IMR-90 (cell line): ENCODE results near the gene AVPR2. TPM values are rescaled to one million over a fixed set of nuclear protein-coding genes. Genes with fewer than 3 reads are reported as not detected.

Source experiments
- ATAC-seq: fragments of 200-7000 bp; cut with Tn5 transposase; 2 replicates; pipeline ENCODE4 v1.9.1; 2020; ENCODE audit warnings: low read depth, mild to moderate bottlenecking, moderate library complexity
- BruUV-seq: library from RNA; stranded (reverse); fragments of 400-500 nt; replicated peaks from 2 replicates; lab custom pipeline; 2021; lab: Mats Ljungman, UMichigan
- CTCF ChIA-PET: fragments of 300-600 bp; formaldehyde crosslinking; extraction: SDS; loops from one replicate; lab custom pipeline; 2021; ENCODE audit warnings: antibody characterized with exemption; lab: Yijun Ruan, JAX
- POLR2A ChIA-PET: fragments of 300-600 bp; sonication (Branson Sonifier 250); formaldehyde crosslinking; loops from one replicate; lab custom pipeline; 2022; ENCODE audit warnings: antibody characterized with exemption; ENCODE audit not compliant: unreplicated experiment; lab: Charles Lee
- DNase-seq: peaks from one replicate; pipeline ENCODE4 v3.0.0; 2013
- H2AFZ ChIP-seq: replicated peaks from 2 replicates; pipeline ENCODE3; 2013; ENCODE audit warnings: low read length, mild to moderate bottlenecking; ENCODE audit not compliant: poor library complexity
- H2AK5ac ChIP-seq: 2 replicates; pipeline ENCODE4 v1.6.1; 2013; ENCODE audit warnings: low read depth, low read length, inconsistent platforms
- H2AK9ac ChIP-seq: replicated peaks from 2 replicates; pipeline ENCODE3; 2013; ENCODE audit warnings: mild to moderate bottlenecking, low read depth, low read length, moderate library complexity; ENCODE audit not compliant: poor library complexity
- H2BK120ac ChIP-seq: 2 replicates; pipeline ENCODE4 v1.6.1; 2013; ENCODE audit warnings: low read depth, low read length, inconsistent platforms
- H2BK15ac ChIP-seq: 3 replicates; pipeline ENCODE4 v1.6.1; 2013; ENCODE audit warnings: low read depth, low read length, inconsistent platforms
- H2BK20ac ChIP-seq: 2 replicates; pipeline ENCODE4 v1.6.1; 2013; ENCODE audit warnings: low read depth, mild to moderate bottlenecking, inconsistent platforms, low read length, moderate library complexity
- H2BK5ac ChIP-seq: 2 replicates; pipeline ENCODE4 v1.6.1; 2013; ENCODE audit warnings: mild to moderate bottlenecking, low read depth, low read length, inconsistent platforms; ENCODE audit not compliant: poor library complexity, severe bottlenecking
- H3K14ac ChIP-seq: replicated peaks from 2 replicates; pipeline ENCODE4 v1.6.1; 2013; ENCODE audit warnings: low read depth, low read length, inconsistent platforms
- H3K18ac ChIP-seq: 2 replicates; pipeline ENCODE4 v1.6.1; 2013; ENCODE audit warnings: low read depth, low read length, control low read depth
- H3K23ac ChIP-seq: 2 replicates; pipeline ENCODE4 v1.6.1; 2013; ENCODE audit warnings: low read depth, low read length, inconsistent platforms
- H3K27ac ChIP-seq: 2 replicates; pipeline ENCODE4 v1.5.1; 2013; ENCODE audit warnings: mild to moderate bottlenecking, control low read depth, low read length; ENCODE audit not compliant: insufficient read depth
- H3K27me3 ChIP-seq: 2 replicates; pipeline ENCODE4 v1.6.1; 2013; ENCODE audit warnings: low read length; ENCODE audit not compliant: control insufficient read depth, insufficient read depth
- H3K36me3 ChIP-seq: 2 replicates; pipeline ENCODE4 v1.6.1; 2013; ENCODE audit warnings: low read length, mixed read lengths; ENCODE audit not compliant: control insufficient read depth, insufficient read depth
- H3K4ac ChIP-seq: 2 replicates; pipeline ENCODE4 v1.6.1; 2013; ENCODE audit warnings: low read depth, low read length, inconsistent platforms
- H3K4me1 ChIP-seq: 2 replicates; pipeline ENCODE4 v1.6.1; 2013; ENCODE audit warnings: low read length, mixed read lengths; ENCODE audit not compliant: control insufficient read depth, insufficient read depth
- H3K4me2 ChIP-seq: 2 replicates; pipeline ENCODE4 v1.6.1; 2013; ENCODE audit warnings: low read depth, mild to moderate bottlenecking, control low read depth, low read length, moderate library complexity
- H3K4me3 ChIP-seq: 2 replicates; pipeline ENCODE4 v1.5.1; 2013; ENCODE audit warnings: low read depth, mild to moderate bottlenecking, control low read depth, low read length, moderate library complexity; ENCODE audit not compliant: insufficient read depth
- H3K56ac ChIP-seq: 2 replicates; pipeline ENCODE4 v1.6.1; 2013; ENCODE audit warnings: low read length, inconsistent platforms; ENCODE audit not compliant: insufficient read depth; ENCODE audit errors: extremely low read depth
- H3K79me1 ChIP-seq, 2 experiments: 2 replicates each; pipeline ENCODE4 v1.6.1; 2013; ENCODE audit warnings: low read length in 2 of 2, inconsistent platforms in 1 of 2, low read depth in 1 of 2
- H3K9ac ChIP-seq: 2 replicates; pipeline ENCODE4 v1.6.1; 2013; ENCODE audit warnings: low read depth, low read length, control low read depth
- H3K9me1 ChIP-seq: 2 replicates; pipeline ENCODE4 v1.6.1; 2013; ENCODE audit warnings: low read length, inconsistent platforms; ENCODE audit not compliant: insufficient read depth
- H3K9me3 ChIP-seq: 2 replicates; pipeline ENCODE4 v1.6.1; 2013; ENCODE audit warnings: low read length; ENCODE audit not compliant: control insufficient read depth, insufficient read depth
- H4K20me1 ChIP-seq: 2 replicates; pipeline ENCODE4 v1.6.1; 2013; ENCODE audit warnings: low read length, inconsistent platforms; ENCODE audit not compliant: insufficient read depth
- H4K5ac ChIP-seq: 2 replicates; pipeline ENCODE4 v1.6.1; 2013; ENCODE audit warnings: mild to moderate bottlenecking, low read depth, low read length, control low read depth
- H4K8ac ChIP-seq, 2 experiments: 2 replicates each; pipeline ENCODE4 v1.6.1; 2013; ENCODE audit warnings: low read depth in 2 of 2, low read length in 2 of 2, control low read depth in 1 of 2, inconsistent platforms in 1 of 2
- H4K91ac ChIP-seq: 2 replicates; pipeline ENCODE4 v1.6.1; 2013; ENCODE audit warnings: low read depth, low read length, inconsistent platforms; ENCODE audit not compliant: insufficient read depth
- MXI1 ChIP-seq: IDR thresholded peaks from 2 replicates; pipeline ENCODE4 v1.6.1; 2012; ENCODE audit warnings: low read depth, mild to moderate bottlenecking, low read length, moderate library complexity, borderline replicate concordance
- SMC3 ChIP-seq: fragments of 150-350 bp; IDR thresholded peaks from 2 replicates; pipeline ENCODE4 v1.6.1; 2016; ENCODE audit warnings: low read depth, mild to moderate bottlenecking, antibody characterized with exemption, low read length, moderate library complexity
- WGBS, 2 experiments: methylation state at CpG; one replicate each; pipeline versions ENCODE4 v1.1.5 to v1.1.7; 2013; ENCODE audit warnings: missing lambda C conversion rate in 2 of 2; ENCODE audit not compliant: insufficient read length in 1 of 2; ENCODE audit errors: extremely low coverage in 2 of 2; 5-methylcytosine and 5-hydroxymethylcytosine counted together
- dilution Hi-C: fragments of 300-500 bp; cut with HindIII; formaldehyde crosslinking; loops from one replicate; pipeline ENCODE4 v1.14.3; 2018; ENCODE audit warnings: low sequenced_read_pairs; ENCODE audit not compliant: unreplicated experiment
- in situ Hi-C: fragments of 300-500 bp; cut with MboI; formaldehyde crosslinking; loops from 3 replicates; pipeline ENCODE4 v1.14.3; 2019; ENCODE audit warnings: low sequenced_read_pairs, inconsistent platforms, mixed read lengths
- intact Hi-C: fragments of 100-400 bp; cut with micrococcal nuclease; formaldehyde crosslinking; loops from 2 replicates; pipeline ENCODE4 v1.10.0; 2022
- polyA plus RNA-seq, 3 experiments: library from polyadenylated mRNA; depleted of rRNA; stranded (reverse); fragments of >200 nt; gene quantifications; 2 replicates each; pipeline ENCODE4 v1.2.3, GENCODE V29; 2012; ENCODE audit warnings: low replicate concordance in 1 of 3
- total RNA-seq: library from RNA; depleted of rRNA; stranded (reverse); fragments of >200 nt; gene quantifications from 2 replicates; pipeline ENCODE4 v1.2.3, GENCODE V29; 2012

The AVPR2 gene
- total and polyA plus RNA-seq, 2 of the 4 experiments (the other 2 are of a cell fraction), result not detected

- H3K4me2 ChIP-seq, result peak overlapping the region; percentile 88
- POLR2A ChIA-PET, result no interaction called here
Measured at GRCh38 chrX:153935326-153935851, 30.9 kb downstream of the AVPR2 start.

More at GRCh38 chrX:153935326-153935851, 30.9 kb downstream of the AVPR2 start:
- H3K27me3 ChIP-seq, result peaks cover 3% of the 10 kb centered on the region; the same call in 1 of the 2 replicates
- no peak overlapping the region for H2BK20ac ChIP-seq
- H3K14ac ChIP-seq, result no peak overlapping the region
- no peak overlapping the region for H2BK120ac ChIP-seq
- intact Hi-C loops (no loop called here), in situ Hi-C loops (no loop called here), dilution Hi-C loops (no loop called here)
- BruUV-seq, result no TSS peak
- no peak overlapping the region for H3K56ac ChIP-seq
- H3K27ac ChIP-seq, result no peak overlapping the region; the same call in 1 of the 2 replicates
- peak overlapping the region; percentile 44 for H2AK9ac ChIP-seq
- H3K9ac ChIP-seq, result peak overlapping the region; percentile 50
- no peak overlapping the region for H3K18ac ChIP-seq
- DNase-seq (no peak), ATAC-seq (no peak)
- TF ChIP-seq MXI1 (peak; percentile 73; the same call in 1 of the 2 replicates), SMC3 (no peak)
- CTCF ChIA-PET, result no interaction called here
- no peak overlapping the region for H4K91ac ChIP-seq
- H3K9me3 ChIP-seq, result no peaks in the 10 kb centered on the region
- peak overlapping the region; percentile 80 for H2AFZ ChIP-seq
- no peak overlapping the region for H2BK5ac ChIP-seq
- WGBS, 2 experiments, result 43% methylated on average over 14 of the region's 32 CpGs; no CpG with 5 or more reads in 1 of the 2 experiments
- H3K4me1 ChIP-seq, result peaks cover 2% of the 10 kb centered on the region; the same call in 1 of the 2 replicates
- no peak overlapping the region for H4K5ac ChIP-seq
- H3K4ac ChIP-seq, result no peak overlapping the region
- H3K9me1 ChIP-seq, result no peaks in the 10 kb centered on the region
- peaks cover 4 to 9% of the 10 kb centered on the region in 2 experiments; a peak in 2 of 4 replicates for H3K79me1 ChIP-seq
- H3K36me3 ChIP-seq, result peaks cover 17% of the 10 kb centered on the region
- peak overlapping the region in 1 of 2 experiments; percentile 24; a peak in 1 of 4 replicates for H4K8ac ChIP-seq
- peak overlapping the region; percentile 39 for H3K4me3 ChIP-seq
- no peak overlapping the region for H2BK15ac ChIP-seq
- H4K20me1 ChIP-seq, result peaks cover 20% of the 10 kb centered on the region
- H3K23ac ChIP-seq, result no peak overlapping the region; the same call in 1 of the 2 replicates
- H2AK5ac ChIP-seq, result no peak overlapping the region
